GM18870 (cell line): ENCODE data around the gene CCDC89.
"Not testable (repeated sequence)": the region's sequence is repeated elsewhere in the genome, so short reads cannot be mapped to it uniquely, and the experiment has no call there.

ENCODE experiments used
- ATAC-seq: cut with Tn5 transposase; IDR thresholded peaks from one replicate; pipeline ENCODE4 v1.9.1; 2021; ENCODE audit warnings: moderate library complexity; ENCODE audit not compliant: unreplicated experiment

The CCDC89 gene

DNA sequence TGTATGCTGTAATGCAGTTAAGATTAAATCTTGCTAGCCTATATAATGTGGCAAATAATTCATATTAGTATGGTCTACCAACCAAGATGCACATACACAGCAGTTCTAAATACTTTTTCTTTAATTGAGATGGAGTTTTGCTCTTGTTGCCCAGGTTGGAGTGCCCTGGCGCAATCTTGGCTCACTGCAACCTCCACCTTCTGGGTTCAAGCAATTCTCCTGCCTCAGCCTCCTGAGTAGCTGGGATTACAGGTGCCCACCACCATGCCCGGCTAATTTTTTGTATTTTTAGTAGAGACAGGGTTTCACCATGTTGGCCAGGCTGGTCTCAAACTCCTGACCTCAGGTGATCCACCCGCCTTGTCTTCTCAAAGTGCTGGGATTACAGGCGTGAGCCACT is 31.7 kb downstream of the CCDC89 start:
- not testable (repeated sequence) for ATAC-seq

DNA sequence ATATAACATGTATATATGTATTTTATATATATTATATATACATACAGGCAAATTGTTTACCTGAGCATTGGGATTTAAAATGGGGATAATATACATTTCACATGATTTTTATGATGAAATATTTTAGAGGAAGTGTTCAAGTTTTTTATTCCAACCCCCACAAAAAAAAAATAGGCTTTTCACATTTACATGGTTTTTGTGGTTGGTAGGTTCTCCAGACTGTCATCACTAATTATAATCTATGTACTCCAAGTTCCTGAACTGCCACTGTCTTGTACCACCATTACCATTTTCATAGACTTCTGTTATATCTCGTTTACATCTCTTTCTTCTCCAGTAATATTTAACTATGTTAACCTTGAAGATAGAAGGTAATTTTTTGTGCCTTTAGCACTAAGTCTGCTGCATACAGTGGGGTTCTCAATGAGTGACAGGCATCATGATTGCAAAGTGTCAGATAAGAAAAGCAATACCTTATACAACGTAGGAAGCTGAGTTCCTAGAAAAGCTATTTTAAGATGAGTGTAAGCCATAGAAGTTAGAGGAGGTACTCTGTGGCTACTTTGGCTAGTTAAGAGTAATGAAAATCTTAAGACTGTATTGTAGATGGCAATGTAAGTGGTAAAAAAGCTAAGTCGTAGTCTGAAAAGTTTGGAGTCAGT is 33.1 kb downstream of the CCDC89 start:
- no peak for ATAC-seq

DNA sequence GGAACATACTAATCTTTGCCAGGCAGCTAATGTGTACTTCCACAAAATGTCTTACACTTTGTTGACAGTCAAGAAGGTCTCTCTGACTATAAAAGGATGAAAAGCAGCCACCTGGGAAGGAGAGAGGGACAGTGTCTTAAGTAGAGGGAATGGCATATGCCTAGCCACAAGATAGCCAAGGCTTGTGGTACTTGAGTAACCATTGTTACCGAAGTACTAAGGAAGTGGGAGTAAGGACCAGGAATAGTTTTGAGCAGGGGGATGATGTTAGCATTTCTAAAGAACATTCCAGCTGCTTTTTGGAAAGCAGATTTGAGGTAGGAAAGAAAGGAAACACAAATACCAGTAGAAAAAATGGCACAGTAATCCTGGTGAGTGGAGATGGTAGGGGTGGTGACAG is 34.9 kb downstream of the CCDC89 start:
- no peak for ATAC-seq

DNA sequence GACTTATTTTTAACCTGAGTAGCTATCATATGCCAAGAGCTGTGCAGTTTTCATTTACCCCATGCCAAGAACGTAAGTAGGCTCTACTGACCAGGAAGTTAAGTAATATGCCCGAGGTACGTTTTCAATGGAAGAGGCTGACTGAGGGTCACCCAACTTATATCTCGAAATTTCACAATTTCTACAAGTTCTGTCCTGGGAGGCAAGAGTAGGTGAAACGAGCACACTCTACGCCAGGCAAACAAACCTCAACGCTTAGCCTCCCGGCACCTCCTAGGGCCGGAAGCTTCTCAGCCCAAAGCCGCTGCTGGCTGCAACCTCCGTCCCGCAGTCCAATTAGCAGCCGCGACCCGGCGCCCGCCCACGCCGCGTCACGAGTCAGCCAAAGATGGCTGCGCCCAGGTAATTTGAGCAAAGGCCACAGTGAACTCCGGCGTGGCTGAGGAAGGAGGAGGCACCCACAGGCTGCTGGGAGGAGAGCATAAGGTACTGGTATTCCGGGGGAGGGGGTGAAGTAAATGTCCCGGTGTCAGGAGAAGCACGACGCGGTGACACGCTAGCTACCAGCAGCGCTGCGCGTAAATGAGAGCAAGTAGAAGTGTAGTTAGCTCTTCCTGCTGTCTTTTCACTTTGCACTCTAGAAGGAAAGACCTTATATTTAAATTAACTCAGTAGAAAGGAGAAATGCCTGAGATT is 38.2 kb downstream of the CCDC89 start, which contains the start of gene TMEM126A:
TMEM126A (plus strand) TSS at position 364 of the 696 bp plus-strand sequence. CDS start 2,289 bp downstream, outside the sequence.
- ATAC-seq = peak; percentile 94

DNA sequence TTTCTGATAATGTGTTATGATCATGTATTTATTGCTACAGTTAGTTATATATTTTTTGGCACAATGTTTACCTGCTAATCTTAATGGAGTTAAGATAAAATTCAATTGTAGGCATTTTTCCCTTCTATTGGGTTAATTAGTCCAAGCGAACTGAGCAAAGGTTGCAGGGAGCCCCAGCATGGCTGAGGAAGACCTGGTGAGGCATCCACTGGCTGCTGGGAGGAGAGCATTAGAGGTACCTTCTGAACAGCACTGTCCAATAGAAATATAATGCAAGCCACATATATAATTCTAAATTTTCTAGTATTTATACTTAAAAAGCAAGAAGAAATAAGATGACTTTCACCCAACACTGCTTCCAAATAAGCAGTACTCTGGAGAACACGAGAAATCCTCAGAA is 38.9 kb downstream of the CCDC89 start:
- no peak for ATAC-seq

DNA sequence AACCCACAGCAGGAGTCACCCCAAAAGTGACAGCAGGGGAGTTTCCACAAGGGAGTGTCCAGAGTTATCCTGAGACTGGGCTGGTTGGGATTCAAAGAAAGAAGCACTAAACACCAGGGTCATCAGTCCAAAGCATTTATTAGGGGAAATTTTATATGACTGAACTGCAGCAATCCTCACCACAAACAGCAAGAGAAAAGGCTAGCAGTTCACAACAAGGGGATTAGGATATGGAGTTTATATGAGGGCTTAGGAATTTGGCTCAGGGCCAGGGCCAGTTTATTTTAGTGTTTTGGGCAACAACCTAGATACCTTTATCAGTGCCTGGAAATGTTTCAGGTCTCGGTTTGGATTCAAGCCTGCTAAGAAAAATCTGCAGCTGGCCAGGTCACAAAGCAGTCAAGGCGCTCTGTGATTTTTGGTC is 42.8 kb downstream of the CCDC89 start:
- ATAC-seq = no peak

DNA sequence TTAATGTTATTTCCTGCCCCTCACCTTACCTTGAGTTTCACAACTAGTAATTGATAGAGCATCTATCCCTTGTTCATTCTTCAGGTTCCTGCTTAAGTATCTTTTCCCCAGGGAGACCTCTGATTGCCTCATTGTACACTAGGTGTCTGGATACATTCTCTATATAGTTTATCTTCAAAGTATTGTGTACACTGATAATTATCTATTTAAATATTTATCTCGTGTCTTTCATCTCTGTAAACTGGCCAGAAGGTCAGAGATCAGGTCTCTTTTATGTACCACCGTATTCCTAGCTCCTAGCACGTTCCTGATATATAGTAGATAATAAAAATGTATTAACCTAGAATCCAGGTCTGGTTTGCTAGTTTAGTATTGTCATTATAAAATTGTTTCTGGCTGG is 51.2 kb downstream of the CCDC89 start:
- ATAC-seq = no peak
